Breast epithelium (tissue), 4 donors: ENCODE measurements around the gene RHCG. TPM values are rescaled to one million over a fixed set of nuclear protein-coding genes. Genes with fewer than 3 reads are reported as not detected.

ENCODE experiments used
- DNase-seq, 2 donors: peaks; one replicate each; pipeline ENCODE4 v3.0.0-alpha.2; 2019; ENCODE audit warnings: low spot score in 2 of 2
- H3K27ac ChIP-seq, 2 donors: fragments of 200-600 bp; sonication (generic) in 1 of 2; one replicate each; pipeline ENCODE4 v1.5.1; 2016 to 2019; ENCODE audit warnings: mild to moderate bottlenecking in 1 of 2
- H3K27me3 ChIP-seq, 2 donors: fragments of 200-600 bp; sonication (generic) in 1 of 2; one replicate each; pipeline versions ENCODE4 v1.5.1 to v1.6.0; 2017 to 2019; ENCODE audit warnings: control low read depth in 1 of 2, mild to moderate bottlenecking in 1 of 2
- H3K36me3 ChIP-seq: fragments of 200-600 bp; one replicate; pipeline ENCODE4 v1.5.1; 2019
- H3K4me1 ChIP-seq, 2 donors: fragments of 200-600 bp; sonication (generic); one replicate each; pipeline ENCODE4 v1.5.1; 2016 to 2019; ENCODE audit warnings: control low read depth in 1 of 2
- H3K4me3 ChIP-seq, 3 donors: fragments of 200-600 bp; sonication (generic); 1 replicate in 2 of 3; 2 replicates in 1 of 3; pipeline ENCODE4 v1.5.1; 2016 to 2019; ENCODE audit warnings: mild to moderate bottlenecking in 3 of 3, moderate library complexity in 2 of 3
- H3K9me3 ChIP-seq, 2 donors: fragments of 200-600 bp; sonication (generic) in 1 of 2; one replicate each; pipeline ENCODE4 v1.5.1; 2016 to 2019; ENCODE audit warnings: control low read depth in 1 of 2
- POLR2A ChIP-seq: fragments of 450-650 bp; IDR thresholded peaks from one replicate; pipeline ENCODE4 v1.6.1; 2016; ENCODE audit warnings: antibody characterized with exemption, mild to moderate bottlenecking, moderate library complexity
- POLR2AphosphoS5 ChIP-seq, 3 donors: sonication (generic); formaldehyde crosslinking; IDR thresholded peaks; one replicate each; pipeline ENCODE4 v1.6.1; 2017; ENCODE audit warnings: antibody characterized with exemption in 3 of 3
- intact Hi-C: fragments of 100-400 bp; cut with DNase I; formaldehyde crosslinking; loops from one replicate; pipeline ENCODE4 v1.15.1; 2023; ENCODE audit warnings: low total_unique reads
- total RNA-seq, 3 donors: library from RNA; depleted of rRNA; stranded (reverse); fragments of >200 nt; gene quantifications; one replicate each; pipeline ENCODE4 v1.1.0, GENCODE V29; 2016
- TF ChIP-seq, protein P1 (sequence below), 3 donors: fragments of 450-650 bp; IDR thresholded peaks; one replicate each; pipeline ENCODE4 v1.5.1; 2016 to 2017; ENCODE audit warnings: antibody characterized with exemption in 3 of 3, mild to moderate bottlenecking in 3 of 3, moderate library complexity in 3 of 3

The RHCG gene
- total RNA-seq, 3 donors from 2014 or later = 0.16 to 1.5 (median 0.66) TPM

DNA sequence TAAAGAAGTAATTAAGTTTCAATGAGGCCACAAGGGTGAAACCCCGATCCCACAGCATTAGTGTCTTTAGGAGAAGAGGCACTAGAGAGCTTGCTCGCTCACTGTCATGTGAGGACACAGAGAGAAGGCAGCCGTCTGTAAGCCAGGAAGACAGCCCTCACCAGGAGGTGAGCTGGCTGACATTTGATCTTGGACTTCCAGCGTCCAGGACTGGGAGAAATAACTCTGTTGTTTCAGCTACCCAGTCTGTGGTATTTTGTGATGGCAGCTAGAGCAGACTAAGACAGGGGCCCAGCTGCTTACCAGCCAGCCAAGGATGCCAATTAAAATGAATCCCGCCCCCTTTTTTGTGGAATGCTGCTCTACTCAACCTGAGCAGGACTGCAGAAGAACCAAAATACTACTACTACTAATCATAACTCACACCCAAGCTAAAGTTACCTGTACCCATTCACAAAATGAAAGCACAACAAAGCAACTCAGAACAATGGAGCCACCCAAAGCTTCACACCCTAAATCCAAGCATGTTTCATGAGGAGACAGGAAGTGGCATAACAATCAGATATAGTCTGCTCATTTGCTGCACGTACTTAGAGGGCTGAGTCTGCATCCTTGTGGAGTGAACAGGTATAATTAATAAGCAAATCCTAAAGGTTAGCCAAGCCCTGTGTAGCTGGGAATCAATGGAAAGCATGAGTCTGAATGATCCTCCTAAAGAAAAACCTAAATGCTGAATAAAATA, 35.6 kb upstream of the RHCG start:
- TF ChIP-seq, protein P1, sequence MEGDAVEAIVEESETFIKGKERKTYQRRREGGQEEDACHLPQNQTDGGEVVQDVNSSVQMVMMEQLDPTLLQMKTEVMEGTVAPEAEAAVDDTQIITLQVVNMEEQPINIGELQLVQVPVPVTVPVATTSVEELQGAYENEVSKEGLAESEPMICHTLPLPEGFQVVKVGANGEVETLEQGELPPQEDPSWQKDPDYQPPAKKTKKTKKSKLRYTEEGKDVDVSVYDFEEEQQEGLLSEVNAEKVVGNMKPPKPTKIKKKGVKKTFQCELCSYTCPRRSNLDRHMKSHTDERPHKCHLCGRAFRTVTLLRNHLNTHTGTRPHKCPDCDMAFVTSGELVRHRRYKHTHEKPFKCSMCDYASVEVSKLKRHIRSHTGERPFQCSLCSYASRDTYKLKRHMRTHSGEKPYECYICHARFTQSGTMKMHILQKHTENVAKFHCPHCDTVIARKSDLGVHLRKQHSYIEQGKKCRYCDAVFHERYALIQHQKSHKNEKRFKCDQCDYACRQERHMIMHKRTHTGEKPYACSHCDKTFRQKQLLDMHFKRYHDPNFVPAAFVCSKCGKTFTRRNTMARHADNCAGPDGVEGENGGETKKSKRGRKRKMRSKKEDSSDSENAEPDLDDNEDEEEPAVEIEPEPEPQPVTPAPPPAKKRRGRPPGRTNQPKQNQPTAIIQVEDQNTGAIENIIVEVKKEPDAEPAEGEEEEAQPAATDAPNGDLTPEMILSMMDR (IDR thresholded peaks at IDR 0.05) = no peak
- TF ChIP-seq POLR2A (no peak), POLR2AphosphoS5 (IDR thresholded peaks at IDR 0.05) (no peak)

DNA sequence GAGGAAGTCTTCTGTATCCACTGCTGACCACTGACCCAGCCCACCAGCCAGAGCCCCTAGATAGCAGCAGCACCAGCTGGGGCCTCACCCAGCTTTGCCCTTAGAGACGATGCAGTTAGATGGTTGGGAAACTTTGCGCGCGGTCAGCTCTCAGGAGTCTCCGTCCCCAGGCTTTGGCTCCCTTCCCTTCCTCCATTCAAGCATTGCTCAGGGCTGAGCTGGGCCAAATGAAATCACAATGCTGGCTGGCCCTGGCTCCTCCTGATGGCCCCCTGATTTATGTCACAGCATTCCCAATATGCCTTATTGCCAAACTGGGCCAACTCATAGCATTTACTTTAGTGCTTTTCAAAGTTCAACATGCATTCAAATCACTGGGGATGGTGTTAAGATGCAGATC, 34.6 kb upstream of the RHCG start:
- no peak for DNase-seq
- Histone ChIP-seq H3K4me3 (no peak overlapping the region), H3K27ac (no peak overlapping the region), H3K9me3 (no peaks in the 10 kb centered on the region), H3K27me3 (no peaks in the 10 kb centered on the region), H3K4me1 (no peaks in the 10 kb centered on the region), H3K36me3 (no peaks in the 10 kb centered on the region)
- intact Hi-C loops = no loop called here
- TF ChIP-seq POLR2AphosphoS5 (IDR thresholded peaks at IDR 0.05) (no peak), POLR2A (no peak)
- TF ChIP-seq, protein P1 (IDR thresholded peaks at IDR 0.05) = no peak

More for the DNA sequence above, 35.6 kb upstream of the RHCG start:
- intact Hi-C loops = no loop called here
- DNase-seq = no peak
- H3K36me3 ChIP-seq = no peaks in the 10 kb centered on the region
- no peaks in the 10 kb centered on the region for H3K4me1 ChIP-seq
- no peaks in the 10 kb centered on the region for H3K27me3 ChIP-seq
- H3K27ac ChIP-seq = no peak overlapping the region
- no peaks in the 10 kb centered on the region for H3K9me3 ChIP-seq
- no peak overlapping the region for H3K4me3 ChIP-seq

DNA sequence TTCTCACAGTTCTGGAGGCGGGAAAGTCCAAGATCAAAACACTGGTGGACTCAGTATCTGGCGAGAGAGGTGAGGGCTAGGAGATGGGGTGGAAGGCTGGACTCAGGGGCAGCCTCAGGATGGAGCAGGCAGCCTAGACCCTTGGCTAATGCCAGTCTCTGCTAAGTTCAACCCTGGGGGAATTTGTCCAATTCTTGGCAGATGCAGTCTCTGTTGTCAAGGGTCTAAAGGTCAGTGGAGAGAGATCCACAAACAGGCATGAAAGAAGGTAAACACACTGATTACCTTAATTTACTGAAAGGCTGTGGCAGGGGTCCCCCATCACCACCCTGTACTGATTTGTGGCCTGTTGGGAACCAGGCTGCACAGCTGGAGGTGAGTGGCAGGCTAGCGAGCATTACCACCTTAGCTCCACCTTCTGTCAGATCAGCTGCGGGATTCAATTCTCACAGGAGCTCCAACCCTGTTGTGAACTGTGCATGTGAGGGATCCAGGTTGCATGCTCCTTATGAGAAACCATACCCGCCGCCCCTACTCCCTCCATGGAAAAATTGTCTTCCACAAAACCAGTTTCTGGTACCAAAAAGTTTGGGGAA, 32.5 kb upstream of the RHCG start:
- intact Hi-C loops = no loop called here
- Histone ChIP-seq H3K27me3 (no peaks in the 10 kb centered on the region), H3K4me1 (no peaks in the 10 kb centered on the region), H3K36me3 (no peaks in the 10 kb centered on the region), H3K4me3 (no peak overlapping the region), H3K9me3 (no peaks in the 10 kb centered on the region), H3K27ac (no peak overlapping the region)
- no peak for DNase-seq
- no peak for TF ChIP-seq POLR2A
- TF ChIP-seq, protein P1 (IDR thresholded peaks at IDR 0.05) = no peak
- TF ChIP-seq POLR2AphosphoS5 (IDR thresholded peaks at IDR 0.05) = no peak

DNA sequence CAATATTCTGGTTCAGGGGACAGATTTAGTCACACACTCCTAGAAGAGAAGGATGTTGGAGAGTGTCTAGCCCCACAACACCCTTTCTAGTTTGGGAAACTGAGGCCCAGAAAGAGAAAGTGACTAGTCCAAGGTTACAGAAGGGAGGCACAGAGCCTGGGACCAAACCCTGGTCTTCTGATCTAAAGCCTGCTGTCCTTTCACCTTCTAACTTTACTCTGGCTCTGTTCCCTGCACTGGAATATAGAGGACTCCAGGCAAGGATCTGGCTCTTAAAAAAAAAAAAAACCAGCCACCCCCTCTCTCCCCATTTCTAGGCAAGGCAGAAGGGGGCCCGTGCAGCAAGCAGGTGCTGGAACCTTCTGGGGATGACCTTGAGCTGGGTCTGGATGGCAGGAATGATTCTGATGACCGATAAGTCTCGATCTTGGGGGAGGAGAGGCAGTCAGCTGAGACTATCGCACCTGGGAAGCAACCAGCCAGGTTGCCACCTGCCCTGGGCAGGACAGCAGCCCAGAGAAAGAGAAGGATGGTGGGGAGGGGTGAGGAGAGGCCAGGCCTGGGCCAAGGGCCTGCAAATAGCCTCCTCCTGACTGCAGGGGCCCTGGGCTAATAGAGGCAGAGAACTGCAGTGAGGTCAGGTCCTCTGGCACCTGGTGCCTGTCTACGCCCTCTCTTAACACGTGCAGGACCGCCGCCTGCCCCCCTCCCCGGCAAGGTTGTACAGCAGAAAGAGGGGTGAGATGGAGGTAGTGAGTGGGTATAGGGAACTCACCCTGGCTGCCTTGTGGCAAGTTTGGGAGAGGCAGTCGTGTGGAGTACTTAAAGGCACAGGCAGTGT, 30.4 kb upstream of the RHCG start:
- H3K27me3 ChIP-seq = no peaks in the 10 kb centered on the region
- TF ChIP-seq, protein P1 (IDR thresholded peaks at IDR 0.05) = no peak
- no peak for TF ChIP-seq POLR2A
- no peak for TF ChIP-seq POLR2AphosphoS5 (IDR thresholded peaks at IDR 0.05)
- no peaks in the 10 kb centered on the region for H3K4me1 ChIP-seq
- no peaks in the 10 kb centered on the region for H3K36me3 ChIP-seq
- no peaks in the 10 kb centered on the region for H3K9me3 ChIP-seq
- intact Hi-C loops = no loop called here
- DNase-seq = no peak
- no peak overlapping the region for H3K4me3 ChIP-seq
- H3K27ac ChIP-seq = no peak overlapping the region

DNA sequence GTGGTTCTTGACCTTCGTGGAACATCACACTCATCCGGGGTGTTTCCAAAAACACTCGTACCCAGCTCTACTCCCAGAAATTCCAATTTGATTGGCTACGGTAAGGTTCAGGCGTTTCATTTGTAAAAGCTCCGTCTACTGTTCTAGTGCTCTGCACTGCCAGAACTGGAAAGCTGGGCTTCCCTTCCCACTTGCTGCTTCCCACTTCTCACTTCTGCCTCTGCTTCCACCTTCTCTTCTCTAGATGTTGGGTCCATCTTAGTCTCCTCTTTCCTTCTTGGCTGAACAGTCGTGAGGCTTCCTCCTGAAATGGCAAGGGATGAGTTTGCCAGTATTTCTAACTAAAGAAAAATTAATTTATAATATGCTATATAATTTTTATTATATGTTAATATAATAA, 29.8 kb upstream of the RHCG start:
- TF ChIP-seq, protein P1 (IDR thresholded peaks at IDR 0.05) = no peak
- TF ChIP-seq POLR2AphosphoS5 (IDR thresholded peaks at IDR 0.05) = no peak
- TF ChIP-seq POLR2A = no peak
- no peak for DNase-seq
- Histone ChIP-seq H3K36me3 (no peaks in the 10 kb centered on the region), H3K9me3 (no peaks in the 10 kb centered on the region), H3K4me1 (no peaks in the 10 kb centered on the region), H3K4me3 (no peak overlapping the region), H3K27ac (no peak overlapping the region), H3K27me3 (no peaks in the 10 kb centered on the region)
- intact Hi-C loops = no loop called here
